SHP77 (cell line): ENCODE data around the gene RUFY1.

Source experiments
- DNase-seq, 2 experiments: peaks; one replicate each; lab custom pipeline; 2025; lab: John Stamatoyannopoulos, UW

The RUFY1 gene

GRCh38 chr5:179603308-179603707 lies 53.0 kb downstream of the RUFY1 start:
- no peak for DNase-seq

GRCh38 chr5:179605026-179605833 lies 54.9 kb downstream of the RUFY1 start:
- no peak for DNase-seq

GRCh38 chr5:179606071-179606909 lies 55.9 kb downstream of the RUFY1 start:
- DNase-seq: no peak

- no peak for DNase-seq
These were observed 56.5 kb downstream of the RUFY1 start for GRCh38 chr5:179606910-179607159.

- no peak for DNase-seq
These were observed 57.0 kb downstream of the RUFY1 start for GRCh38 chr5:179607160-179607931.

- no peak for DNase-seq
These were observed 57.8 kb downstream of the RUFY1 start for GRCh38 chr5:179608131-179608581.

GRCh38 chr5:179609834-179610108 lies 59.4 kb downstream of the RUFY1 start:
- DNase-seq: no peak

GRCh38 chr5:179610109-179610902 lies 60.0 kb downstream of the RUFY1 start:
- no peak for DNase-seq

GRCh38 chr5:179610903-179611265 lies 60.5 kb downstream of the RUFY1 start:
- DNase-seq: no peak

- DNase-seq: no peak
These were observed 62.5 kb downstream of the RUFY1 start for GRCh38 chr5:179612577-179613459.

- no peak for DNase-seq
These were observed 63.2 kb downstream of the RUFY1 start for GRCh38 chr5:179613460-179614071.

- no peak for DNase-seq
These were observed 64.4 kb downstream of the RUFY1 start for GRCh38 chr5:179614745-179615144.

- DNase-seq: no peak
These were observed 64.8 kb downstream of the RUFY1 start for GRCh38 chr5:179615203-179615602.

- no peak for DNase-seq
These were observed 65.7 kb downstream of the RUFY1 start for GRCh38 chr5:179616002-179616594.

- no peak for DNase-seq
These were observed 67.6 kb downstream of the RUFY1 start for GRCh38 chr5:179617930-179618329.

- DNase-seq: no peak
These were observed 68.7 kb downstream of the RUFY1 start for GRCh38 chr5:179618923-179619554.

- DNase-seq: no peak
These were observed 69.4 kb downstream of the RUFY1 start for GRCh38 chr5:179619776-179620175.

GRCh38 chr5:179620293-179620692 lies 69.9 kb downstream of the RUFY1 start:
- DNase-seq: no peak

GRCh38 chr5:179620703-179621350 lies 70.5 kb downstream of the RUFY1 start:
- no peak for DNase-seq
